ENCODE results near the gene CHRNB1. TPM values are rescaled to one million over a fixed set of nuclear protein-coding genes. Genes with fewer than 3 reads are reported as not detected.

Gene CHRNB1
- total RNA-seq, 1 experiment from 2014 or later, result 12.7 TPM

DNA sequence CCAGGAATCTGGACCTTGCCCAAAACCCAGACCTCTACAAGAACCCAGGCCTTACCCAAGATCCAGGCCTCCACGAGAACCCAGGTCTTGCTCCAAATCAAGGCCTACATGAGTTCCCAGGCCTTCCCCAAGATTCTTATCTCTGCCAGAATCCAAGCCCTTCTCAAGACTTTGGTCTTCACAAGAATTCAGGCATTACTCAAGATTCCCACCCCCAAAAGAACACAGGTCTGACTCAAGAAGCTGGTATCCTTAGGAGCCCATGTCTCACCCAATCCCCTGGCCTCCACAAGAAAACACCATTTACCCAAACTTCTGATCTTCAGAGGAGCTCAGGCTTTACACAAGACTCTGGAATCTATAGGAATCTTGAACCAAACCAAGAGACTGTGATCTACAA is 13.6 kb upstream of the CHRNB1 start:
- Histone ChIP-seq H2BK120ac (ENCODE audit: low read depth, low read length, poor library complexity, severe bottlenecking) (no peak overlapping the region), H2BK20ac (ENCODE audit: low read depth, low read length, poor library complexity, severe bottlenecking) (no peak overlapping the region), H3K79me2 (ENCODE audit: insufficient read depth, low read length) (no peaks in the 10 kb centered on the region), H3K14ac (ENCODE audit: insufficient read depth, low read length) (no peak overlapping the region), H2AK5ac (ENCODE audit: insufficient read length, low read length) (no peak overlapping the region), H2AFZ (ENCODE audit: low read length) (no peak overlapping the region), H2BK5ac (ENCODE audit: insufficient read length, low read length) (no peak overlapping the region), H3K79me1 (ENCODE audit: insufficient read depth, low read depth, low read length, poor library complexity, severe bottlenecking) (no peaks in the 10 kb centered on the region), H3K23ac (ENCODE audit: insufficient read length, low read depth, low read length) (no peak overlapping the region), H4K20me1 (ENCODE audit: control insufficient read depth, insufficient read depth, insufficient read length) (no peaks in the 10 kb centered on the region), H4K91ac (ENCODE audit: insufficient read length, low read depth, low read length) (no peak overlapping the region), H3K9ac (ENCODE audit: extremely low read depth, insufficient read length, low read length) (no peak overlapping the region), H3K4me2 (ENCODE audit: insufficient read depth, insufficient read length, low read length) (no peak overlapping the region), H3K27ac (ENCODE audit: insufficient read length, low read depth, low read length) (no peak overlapping the region), H3K9me3 (ENCODE audit: control insufficient read depth, low read depth, low read length) (no peaks in the 10 kb centered on the region), H4K8ac (replicated peaks; ENCODE audit: insufficient read length, low read depth, low read length) (no peak overlapping the region), H3K27me3 (ENCODE audit: insufficient read depth, low read length) (no peaks in the 10 kb centered on the region; the same call in 1 of the 2 replicates), H3K4ac (ENCODE audit: low read depth, low read length) (no peak overlapping the region), H4K5ac (ENCODE audit: insufficient read length, low read depth, low read length) (no peak overlapping the region), H3K56ac (ENCODE audit: insufficient read length, low read depth, low read length) (no peak overlapping the region), H3K23me2 (ENCODE audit: insufficient read length, low read depth, low read length, poor library complexity, severe bottlenecking) (peaks cover 6% of the 10 kb centered on the region), H2BK12ac (ENCODE audit: insufficient read length, low read depth, low read length) (no peak overlapping the region), H3K4me1 (ENCODE audit: insufficient read depth, low read length) (no peaks in the 10 kb centered on the region), H3T11ph (ENCODE audit: low read length) (no peak overlapping the region), H2BK15ac (ENCODE audit: low read depth, low read length) (no peak overlapping the region), H3K18ac (ENCODE audit: insufficient read length, low read depth, low read length) (no peak overlapping the region)
- no CpG with 5 or more reads among the region's 1 CpG for WGBS (ENCODE audit: extremely low coverage, insufficient read length, low lambda C conversion rate)
- Mint-ChIP-seq H3K36me3 (ENCODE audit: insufficient read depth in 1 of 3, low read depth in 3 of 3) (no peaks in the 10 kb centered on the region), H3K27me3 (ENCODE audit: low read depth) (peaks cover 17% of the 10 kb centered on the region), H3K4me1 (peaks cover 3% of the 10 kb centered on the region in 2 experiments; a peak in 3 of 4 replicates), H3K9me3 (no peaks in the 10 kb centered on the region; a peak in 1 of 5 replicates), H3K4me3 (no peak overlapping the region), H3K27ac (no peak overlapping the region)
- TF ChIP-seq CTCF (conservative IDR thresholded peaks at IDR 0.05), result no peak
- no peak for DNase-seq
